ENCODE data around the gene LNX2. TPM values are rescaled to one million over a fixed set of nuclear protein-coding genes. Genes with fewer than 3 reads are reported as not detected.

LNX2 gene
- total and polyA plus RNA-seq, 2 of the 4 experiments (the other 2 are of a cell fraction) = 3.1 to 7.2 TPM

DNA sequence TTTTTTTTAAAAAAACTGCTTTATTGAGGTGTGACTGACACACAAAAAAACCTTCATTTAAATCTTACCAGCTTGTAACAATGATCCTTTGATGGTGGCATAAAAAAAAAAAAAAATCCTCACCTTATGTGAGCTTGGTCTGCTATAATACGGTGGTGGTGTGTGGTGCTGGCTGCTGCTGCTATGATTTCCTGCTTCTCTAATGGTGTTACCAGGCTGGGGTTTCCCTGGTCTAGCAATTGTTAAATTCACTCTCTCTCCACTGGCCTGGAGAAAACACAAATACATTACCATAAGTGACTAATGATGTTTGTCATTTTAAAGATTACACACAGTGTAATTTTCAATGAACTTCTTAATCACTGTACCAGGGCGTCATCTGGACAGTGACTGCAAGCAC is 60.6 kb downstream of the LNX2 start:
- no peak overlapping the region for H4K8ac ChIP-seq (ENCODE audit: low read depth in 2 of 2, low read length in 2 of 2)
- H3K56ac ChIP-seq (ENCODE audit: extremely low read depth, insufficient read depth, low read length) = no peak overlapping the region
- H3K27ac ChIP-seq (ENCODE audit: insufficient read depth, low read length) = no peak overlapping the region
- no peak overlapping the region for H3K4me2 ChIP-seq (ENCODE audit: low read depth, low read length)
- H2BK20ac ChIP-seq (ENCODE audit: low read depth, low read length) = no peak overlapping the region
- no peak overlapping the region for H4K91ac ChIP-seq (ENCODE audit: insufficient read depth, low read depth, low read length)
- H2BK5ac ChIP-seq (ENCODE audit: low read depth, low read length, poor library complexity, severe bottlenecking) = no peak overlapping the region
- no peaks in the 10 kb centered on the region for H3K9me3 ChIP-seq (ENCODE audit: control insufficient read depth, insufficient read depth, low read length)
- ChIA-PET CTCF (interaction anchor here (1.7 to 1.9 kb wide), 2 partner anchors 27 to 267 kb away, joined by 4 to 9 read pairs; no protein-coding TSS in a partner anchor), POLR2A (ENCODE audit: unreplicated experiment) (interaction anchor here (0.6 kb wide), 1 partner anchor 16 kb away, joined by 3 read pairs; no protein-coding TSS in a partner anchor)
- no peak overlapping the region for H3K23ac ChIP-seq (ENCODE audit: low read depth, low read length)
- H3K9me1 ChIP-seq (ENCODE audit: insufficient read depth, low read length) = no peaks in the 10 kb centered on the region
- H2AFZ ChIP-seq (replicated peaks; ENCODE audit: low read length, poor library complexity) = no peak overlapping the region
- dilution Hi-C loops (cut with HindIII; ENCODE audit: low sequenced_read_pairs, unreplicated experiment) (no loop called here), intact Hi-C loops (cut with micrococcal nuclease) (no loop called here), in situ Hi-C loops (cut with MboI; ENCODE audit: low sequenced_read_pairs) (no loop called here)
- no peak overlapping the region for H3K4ac ChIP-seq (ENCODE audit: low read depth, low read length)
- no peak for ATAC-seq (ENCODE audit: low read depth)
- 0 out of 2 replicates have a peak, but pooled peaks cover 4% of the 10 kb centered on the region for H3K36me3 ChIP-seq (ENCODE audit: control insufficient read depth, insufficient read depth, low read length)
- no peak for TF ChIP-seq MAZ (IDR thresholded peaks at IDR 0.05; ENCODE audit: borderline replicate concordance, low read depth, low read length)
- TF ChIP-seq RFX5 (IDR thresholded peaks at IDR 0.05; ENCODE audit: low read depth, low read length) = no peak
- TF ChIP-seq POLR2A (IDR thresholded peaks at IDR 0.05; ENCODE audit: low read depth, low read length) = no peak
- TF ChIP-seq MXI1 (IDR thresholded peaks at IDR 0.05; ENCODE audit: borderline replicate concordance, low read depth, low read length) = no peak
- no peak for TF ChIP-seq SMC3 (IDR thresholded peaks at IDR 0.05; ENCODE audit: low read depth, low read length)
- TF ChIP-seq, protein P1, sequence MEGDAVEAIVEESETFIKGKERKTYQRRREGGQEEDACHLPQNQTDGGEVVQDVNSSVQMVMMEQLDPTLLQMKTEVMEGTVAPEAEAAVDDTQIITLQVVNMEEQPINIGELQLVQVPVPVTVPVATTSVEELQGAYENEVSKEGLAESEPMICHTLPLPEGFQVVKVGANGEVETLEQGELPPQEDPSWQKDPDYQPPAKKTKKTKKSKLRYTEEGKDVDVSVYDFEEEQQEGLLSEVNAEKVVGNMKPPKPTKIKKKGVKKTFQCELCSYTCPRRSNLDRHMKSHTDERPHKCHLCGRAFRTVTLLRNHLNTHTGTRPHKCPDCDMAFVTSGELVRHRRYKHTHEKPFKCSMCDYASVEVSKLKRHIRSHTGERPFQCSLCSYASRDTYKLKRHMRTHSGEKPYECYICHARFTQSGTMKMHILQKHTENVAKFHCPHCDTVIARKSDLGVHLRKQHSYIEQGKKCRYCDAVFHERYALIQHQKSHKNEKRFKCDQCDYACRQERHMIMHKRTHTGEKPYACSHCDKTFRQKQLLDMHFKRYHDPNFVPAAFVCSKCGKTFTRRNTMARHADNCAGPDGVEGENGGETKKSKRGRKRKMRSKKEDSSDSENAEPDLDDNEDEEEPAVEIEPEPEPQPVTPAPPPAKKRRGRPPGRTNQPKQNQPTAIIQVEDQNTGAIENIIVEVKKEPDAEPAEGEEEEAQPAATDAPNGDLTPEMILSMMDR (conservative IDR thresholded peaks at IDR 0.05; ENCODE audit: low read depth, low read length) = no peak
- TF ChIP-seq RAD21 (IDR thresholded peaks at IDR 0.05; ENCODE audit: low read length) = no peak
- TF ChIP-seq CEBPB (IDR thresholded peaks at IDR 0.05; ENCODE audit: low read depth, low read length) = no peak
- no peak for TF ChIP-seq RCOR1 (IDR thresholded peaks at IDR 0.05; ENCODE audit: insufficient replicate concordance, low read length)
- no peak for TF ChIP-seq CHD1 (IDR thresholded peaks at IDR 0.05; ENCODE audit: low read depth, low read length)
- TF ChIP-seq MAFK (IDR thresholded peaks at IDR 0.05; ENCODE audit: low read depth, low read length) = no peak
- TF ChIP-seq, protein P2, sequence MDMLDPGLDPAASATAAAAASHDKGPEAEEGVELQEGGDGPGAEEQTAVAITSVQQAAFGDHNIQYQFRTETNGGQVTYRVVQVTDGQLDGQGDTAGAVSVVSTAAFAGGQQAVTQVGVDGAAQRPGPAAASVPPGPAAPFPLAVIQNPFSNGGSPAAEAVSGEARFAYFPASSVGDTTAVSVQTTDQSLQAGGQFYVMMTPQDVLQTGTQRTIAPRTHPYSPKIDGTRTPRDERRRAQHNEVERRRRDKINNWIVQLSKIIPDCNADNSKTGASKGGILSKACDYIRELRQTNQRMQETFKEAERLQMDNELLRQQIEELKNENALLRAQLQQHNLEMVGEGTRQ (IDR thresholded peaks at IDR 0.05; ENCODE audit: low read depth, low read length) = no peak
- TF ChIP-seq NFE2L2 (IDR thresholded peaks at IDR 0.05; ENCODE audit: low read depth, low read length) = no peak
- TF ChIP-seq, protein P3, sequence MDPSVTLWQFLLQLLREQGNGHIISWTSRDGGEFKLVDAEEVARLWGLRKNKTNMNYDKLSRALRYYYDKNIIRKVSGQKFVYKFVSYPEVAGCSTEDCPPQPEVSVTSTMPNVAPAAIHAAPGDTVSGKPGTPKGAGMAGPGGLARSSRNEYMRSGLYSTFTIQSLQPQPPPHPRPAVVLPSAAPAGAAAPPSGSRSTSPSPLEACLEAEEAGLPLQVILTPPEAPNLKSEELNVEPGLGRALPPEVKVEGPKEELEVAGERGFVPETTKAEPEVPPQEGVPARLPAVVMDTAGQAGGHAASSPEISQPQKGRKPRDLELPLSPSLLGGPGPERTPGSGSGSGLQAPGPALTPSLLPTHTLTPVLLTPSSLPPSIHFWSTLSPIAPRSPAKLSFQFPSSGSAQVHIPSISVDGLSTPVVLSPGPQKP (IDR thresholded peaks at IDR 0.05; ENCODE audit: borderline replicate concordance, low read depth, low read length) = no peak
- no peak for TF ChIP-seq BHLHE40 (IDR thresholded peaks at IDR 0.05; ENCODE audit: low read depth, low read length)
- no peak for TF ChIP-seq FOS (IDR thresholded peaks at IDR 0.05; ENCODE audit: low read depth, low read length)
- H3K9ac ChIP-seq (ENCODE audit: low read depth, low read length) = no peak overlapping the region
- no peak overlapping the region for H4K5ac ChIP-seq (ENCODE audit: low read depth, low read length)
- no peaks in the 10 kb centered on the region for H3K27me3 ChIP-seq (ENCODE audit: control insufficient read depth, insufficient read depth, low read length)
- H3K18ac ChIP-seq (ENCODE audit: low read depth, low read length) = no peak overlapping the region
- H2BK15ac ChIP-seq (ENCODE audit: low read depth, low read length) = no peak overlapping the region
- no peak for DNase-seq
- WGBS, 2 experiments (ENCODE audit: extremely low coverage in 2 of 2, insufficient read length in 1 of 2) = no CpG with 5 or more reads among the region's 2 CpGs
- H2AK5ac ChIP-seq (ENCODE audit: low read depth, low read length) = no peak overlapping the region
- H4K20me1 ChIP-seq (ENCODE audit: insufficient read depth, low read length) = no peaks in the 10 kb centered on the region
- no peak overlapping the region for H3K14ac ChIP-seq (replicated peaks; ENCODE audit: low read depth, low read length)
- H2AK9ac ChIP-seq (replicated peaks; ENCODE audit: low read depth, low read length, poor library complexity) = no peak overlapping the region
- no TSS peak for BruUV-seq (replicated peaks)
- no peaks in the 10 kb centered on the region for H3K4me1 ChIP-seq (ENCODE audit: control insufficient read depth, insufficient read depth, low read length)
- H3K4me3 ChIP-seq (ENCODE audit: insufficient read depth, low read depth, low read length) = no peak overlapping the region
- no peaks in the 10 kb centered on the region for H3K79me1 ChIP-seq (ENCODE audit: low read depth in 1 of 2, low read length in 2 of 2)
- H2BK120ac ChIP-seq (ENCODE audit: low read depth, low read length) = no peak overlapping the region
